Measurements from ENCODE around the gene PDXP. TPM values are rescaled to one million over a fixed set of nuclear protein-coding genes. Genes with fewer than 3 reads are reported as not detected.

PDXP gene
- polyA plus RNA-seq, 1 donor from 2014 or later, result 108 TPM

DNA sequence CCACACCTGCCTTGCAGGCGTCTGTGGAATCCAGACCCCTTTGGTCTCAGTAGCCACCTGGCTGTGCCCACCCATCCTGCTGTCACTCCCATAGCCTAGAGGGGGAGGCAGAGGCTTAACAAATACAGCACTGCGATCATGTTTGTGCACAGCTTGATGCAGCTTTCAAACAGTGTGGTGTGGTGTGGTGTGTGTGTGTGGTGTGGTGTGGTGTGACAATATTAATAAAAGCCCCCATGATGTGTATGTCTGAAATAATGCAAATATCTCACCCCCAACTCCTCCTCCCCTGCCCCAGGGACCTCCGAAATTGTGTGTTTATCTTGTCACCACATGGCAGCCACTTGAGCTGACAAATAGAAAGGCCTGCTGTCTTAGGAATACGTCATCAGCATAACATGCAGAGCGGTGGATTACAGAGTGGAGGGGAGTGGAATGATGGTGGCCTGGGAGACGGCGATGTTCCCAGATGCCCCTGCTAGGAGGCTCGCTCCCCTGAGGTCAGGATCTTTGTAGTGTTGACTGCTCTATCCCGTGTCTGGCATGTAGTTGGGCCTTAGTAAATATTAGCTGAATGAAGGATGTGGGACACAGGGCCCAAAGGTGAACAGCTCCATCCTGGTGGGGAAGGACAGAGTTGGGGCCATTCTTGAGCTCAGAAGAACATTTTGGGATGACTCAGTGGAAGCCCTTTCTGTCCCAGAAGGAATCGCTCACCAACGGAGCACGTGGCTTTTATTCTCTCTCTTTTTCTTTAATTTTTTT lies 2.8 kb downstream of the PDXP start:
- H3K9me2 ChIP-seq (ENCODE audit: insufficient read depth, low read length), result no peaks in the 10 kb centered on the region
- H3K4me3 ChIP-seq (ENCODE audit: low read length), result peak overlapping the region; percentile 93
- H2AFZ ChIP-seq (ENCODE audit: low read depth, low read length), result no peak overlapping the region
- peak overlapping the region; percentile 69 for H3K9ac ChIP-seq (ENCODE audit: low read length)
- H3K27me3 ChIP-seq (ENCODE audit: insufficient read depth, low read depth, low read length), result no peaks in the 10 kb centered on the region
- peaks cover 23% of the 10 kb centered on the region for H3K79me2 ChIP-seq (replicated peaks; ENCODE audit: insufficient read depth, low read length)
- peak overlapping the region; percentile 94 for H3K27ac ChIP-seq (ENCODE audit: low read length)
- peak overlapping the region; percentile 80 for H3K4me2 ChIP-seq (ENCODE audit: low read length)
- H3K36me3 ChIP-seq (ENCODE audit: insufficient read depth, low read length), result no peaks in the 10 kb centered on the region
- TF ChIP-seq EP300 (conservative IDR thresholded peaks at IDR 0.05; ENCODE audit: poor library complexity, severe bottlenecking) (peak; percentile 83), EZH2 (IDR thresholded peaks at IDR 0.05; ENCODE audit: borderline replicate concordance, insufficient read depth, low read length, poor library complexity, severe bottlenecking) (no peak), RAD21 (conservative IDR thresholded peaks at IDR 0.05) (peak; percentile 77), TAF1 (IDR thresholded peaks at IDR 0.05; ENCODE audit: low read depth) (no peak), POLR2AphosphoS5 (IDR thresholded peaks at IDR 0.05) (peak; percentile 69), SMC3 (conservative IDR thresholded peaks at IDR 0.05; ENCODE audit: poor library complexity) (peak; percentile 68), MXI1 (conservative IDR thresholded peaks at IDR 0.05; ENCODE audit: poor library complexity, severe bottlenecking) (peak; percentile 80)
- TF ChIP-seq, protein P1, sequence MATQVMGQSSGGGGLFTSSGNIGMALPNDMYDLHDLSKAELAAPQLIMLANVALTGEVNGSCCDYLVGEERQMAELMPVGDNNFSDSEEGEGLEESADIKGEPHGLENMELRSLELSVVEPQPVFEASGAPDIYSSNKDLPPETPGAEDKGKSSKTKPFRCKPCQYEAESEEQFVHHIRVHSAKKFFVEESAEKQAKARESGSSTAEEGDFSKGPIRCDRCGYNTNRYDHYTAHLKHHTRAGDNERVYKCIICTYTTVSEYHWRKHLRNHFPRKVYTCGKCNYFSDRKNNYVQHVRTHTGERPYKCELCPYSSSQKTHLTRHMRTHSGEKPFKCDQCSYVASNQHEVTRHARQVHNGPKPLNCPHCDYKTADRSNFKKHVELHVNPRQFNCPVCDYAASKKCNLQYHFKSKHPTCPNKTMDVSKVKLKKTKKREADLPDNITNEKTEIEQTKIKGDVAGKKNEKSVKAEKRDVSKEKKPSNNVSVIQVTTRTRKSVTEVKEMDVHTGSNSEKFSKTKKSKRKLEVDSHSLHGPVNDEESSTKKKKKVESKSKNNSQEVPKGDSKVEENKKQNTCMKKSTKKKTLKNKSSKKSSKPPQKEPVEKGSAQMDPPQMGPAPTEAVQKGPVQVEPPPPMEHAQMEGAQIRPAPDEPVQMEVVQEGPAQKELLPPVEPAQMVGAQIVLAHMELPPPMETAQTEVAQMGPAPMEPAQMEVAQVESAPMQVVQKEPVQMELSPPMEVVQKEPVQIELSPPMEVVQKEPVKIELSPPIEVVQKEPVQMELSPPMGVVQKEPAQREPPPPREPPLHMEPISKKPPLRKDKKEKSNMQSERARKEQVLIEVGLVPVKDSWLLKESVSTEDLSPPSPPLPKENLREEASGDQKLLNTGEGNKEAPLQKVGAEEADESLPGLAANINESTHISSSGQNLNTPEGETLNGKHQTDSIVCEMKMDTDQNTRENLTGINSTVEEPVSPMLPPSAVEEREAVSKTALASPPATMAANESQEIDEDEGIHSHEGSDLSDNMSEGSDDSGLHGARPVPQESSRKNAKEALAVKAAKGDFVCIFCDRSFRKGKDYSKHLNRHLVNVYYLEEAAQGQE (IDR thresholded peaks at IDR 0.05; ENCODE audit: borderline replicate concordance), result no peak
- TF ChIP-seq, protein P2, sequence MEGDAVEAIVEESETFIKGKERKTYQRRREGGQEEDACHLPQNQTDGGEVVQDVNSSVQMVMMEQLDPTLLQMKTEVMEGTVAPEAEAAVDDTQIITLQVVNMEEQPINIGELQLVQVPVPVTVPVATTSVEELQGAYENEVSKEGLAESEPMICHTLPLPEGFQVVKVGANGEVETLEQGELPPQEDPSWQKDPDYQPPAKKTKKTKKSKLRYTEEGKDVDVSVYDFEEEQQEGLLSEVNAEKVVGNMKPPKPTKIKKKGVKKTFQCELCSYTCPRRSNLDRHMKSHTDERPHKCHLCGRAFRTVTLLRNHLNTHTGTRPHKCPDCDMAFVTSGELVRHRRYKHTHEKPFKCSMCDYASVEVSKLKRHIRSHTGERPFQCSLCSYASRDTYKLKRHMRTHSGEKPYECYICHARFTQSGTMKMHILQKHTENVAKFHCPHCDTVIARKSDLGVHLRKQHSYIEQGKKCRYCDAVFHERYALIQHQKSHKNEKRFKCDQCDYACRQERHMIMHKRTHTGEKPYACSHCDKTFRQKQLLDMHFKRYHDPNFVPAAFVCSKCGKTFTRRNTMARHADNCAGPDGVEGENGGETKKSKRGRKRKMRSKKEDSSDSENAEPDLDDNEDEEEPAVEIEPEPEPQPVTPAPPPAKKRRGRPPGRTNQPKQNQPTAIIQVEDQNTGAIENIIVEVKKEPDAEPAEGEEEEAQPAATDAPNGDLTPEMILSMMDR (IDR thresholded peaks at IDR 0.05; ENCODE audit: poor library complexity, severe bottlenecking), result peak; percentile 77
- H3K9me3 ChIP-seq (ENCODE audit: low read length), result no peaks in the 10 kb centered on the region
- H4K20me1 ChIP-seq (ENCODE audit: insufficient read depth), result no peaks in the 10 kb centered on the region
- peaks cover 3% of the 10 kb centered on the region for H3F3A ChIP-seq (ENCODE audit: insufficient read depth, low read length, poor library complexity, severe bottlenecking)

DNA sequence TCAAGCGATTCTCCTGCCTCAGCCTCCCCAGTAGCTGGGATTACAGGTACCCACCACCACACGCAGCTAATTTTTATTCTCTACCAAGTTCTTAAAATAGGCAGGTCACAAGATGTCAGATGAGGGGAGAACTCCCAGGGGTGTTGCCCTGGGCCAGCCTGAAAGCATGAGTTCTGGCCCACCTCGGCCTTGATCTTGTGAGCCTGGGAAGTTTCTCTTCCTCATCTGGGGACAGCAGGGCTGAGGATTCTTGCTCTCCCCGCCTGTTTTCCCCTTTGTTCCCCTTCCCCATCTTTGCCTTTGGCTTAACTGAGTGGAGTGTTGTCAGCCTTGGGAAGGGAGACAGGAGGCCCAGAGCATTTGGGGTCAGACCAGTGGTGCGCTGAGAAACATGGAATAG lies 3.5 kb downstream of the PDXP start:
- Histone ChIP-seq H3K27me3 (ENCODE audit: insufficient read depth, low read depth, low read length) (no peaks in the 10 kb centered on the region), H2AFZ (ENCODE audit: low read depth, low read length) (no peak overlapping the region), H3K79me2 (replicated peaks; ENCODE audit: insufficient read depth, low read length) (peaks cover 23% of the 10 kb centered on the region), H4K20me1 (ENCODE audit: insufficient read depth) (no peaks in the 10 kb centered on the region), H3K4me3 (ENCODE audit: low read length) (peak overlapping the region; percentile 38), H3K9ac (ENCODE audit: low read length) (peak overlapping the region; percentile 69), H3F3A (ENCODE audit: insufficient read depth, low read length, poor library complexity, severe bottlenecking) (peaks cover 3% of the 10 kb centered on the region), H3K36me3 (ENCODE audit: insufficient read depth, low read length) (no peaks in the 10 kb centered on the region), H3K9me3 (ENCODE audit: low read length) (no peaks in the 10 kb centered on the region), H3K9me2 (ENCODE audit: insufficient read depth, low read length) (no peaks in the 10 kb centered on the region), H3K4me2 (ENCODE audit: low read length) (no peak overlapping the region), H3K27ac (ENCODE audit: low read length) (peak overlapping the region; percentile 94)
- no peak for TF ChIP-seq RAD21 (conservative IDR thresholded peaks at IDR 0.05)

Measured in neural cell (in vitro differentiated cells).